K562 (cell line): ENCODE data around the gene FBXL22.

Experiments
- ETV1 ChIP-seq: fragments of 450-650 bp; conservative IDR thresholded peaks from 2 replicates; pipeline ENCODE4 v1.6.1; 2016; ENCODE audit warnings: missing genetic modification characterization, control low read depth, low read depth, missing compliant biosample characterization
- FOS ChIP-seq: IDR thresholded peaks from 3 replicates; pipeline ENCODE4 v1.6.1; 2011; ENCODE audit not compliant: insufficient read length; ENCODE audit errors: extremely low read depth
- GATA2 ChIP-seq: sonication (generic); formaldehyde crosslinking; IDR thresholded peaks from 2 replicates; pipeline ENCODE4 v1.4.0; 2020; ENCODE audit warnings: mild to moderate bottlenecking, missing genetic modification reagents
- MXI1 ChIP-seq: IDR thresholded peaks from 2 replicates; pipeline ENCODE4 v1.6.1; 2011; ENCODE audit warnings: low read depth, mild to moderate bottlenecking, improper control_type of control experiment, low read length
- ZBTB1 ChIP-seq: sonication (generic); formaldehyde crosslinking; IDR thresholded peaks from 2 replicates; pipeline ENCODE4 v1.8.1; 2023; ENCODE audit warnings: missing genetic modification reagents, low read depth, mild to moderate bottlenecking, borderline replicate concordance

DNA sequence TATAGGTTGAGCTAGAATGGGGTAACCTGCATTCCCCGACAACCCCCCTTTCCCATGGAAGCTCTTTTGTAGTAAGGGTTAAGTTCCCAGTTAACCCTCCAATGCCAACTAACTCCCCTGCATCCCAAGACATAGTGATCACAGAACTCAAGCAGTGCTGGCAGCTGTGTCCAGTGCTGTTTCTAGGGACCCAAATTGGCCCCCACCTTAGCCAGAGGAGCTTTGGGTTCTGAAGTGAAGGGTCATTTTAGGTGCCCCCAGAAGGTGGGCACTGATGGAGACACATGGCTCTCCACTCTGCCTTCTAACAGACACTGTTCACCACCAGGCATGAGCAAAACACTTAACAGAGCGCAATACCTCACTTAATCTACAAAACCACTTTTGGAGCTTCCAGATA lies 7.1 kb downstream of the FBXL22 start:
- no peak for TF ChIP-seq ZBTB1 (CRISPR knock-in tag)
- TF ChIP-seq MXI1 = no peak
- TF ChIP-seq GATA2 (CRISPR knock-in tag) = no peak
- TF ChIP-seq ETV1 (tag) = no peak
- TF ChIP-seq FOS = no peak
